GM18861 (cell line): ENCODE measurements around the gene PLN.

Experiments
- ATAC-seq: cut with Tn5 transposase; IDR thresholded peaks from one replicate; pipeline ENCODE4 v1.9.1; 2021; ENCODE audit not compliant: unreplicated experiment

The PLN gene

GRCh38 chr6:118536478-118536877 is 11.6 kb upstream of the PLN start:
- no peak for ATAC-seq

GRCh38 chr6:118537574-118537973 is 10.5 kb upstream of the PLN start:
- ATAC-seq, result no peak

- ATAC-seq, result no peak
Observed at GRCh38 chr6:118542184-118542952, 5.7 kb upstream of the PLN start.

- ATAC-seq, result no peak
Observed at GRCh38 chr6:118544105-118544504, 4.0 kb upstream of the PLN start.

- no peak for ATAC-seq
Observed at GRCh38 chr6:118546164-118546879, 1.8 kb upstream of the PLN start.

- ATAC-seq, result no peak
Observed at GRCh38 chr6:118546880-118547218, 1.2 kb upstream of the PLN start.

- ATAC-seq, result no peak
Observed at GRCh38 chr6:118548613-118549012, 517 bp downstream of the PLN start.

- ATAC-seq, result peak; percentile 91
Observed at GRCh38 chr6:118551063-118552053, 3.3 kb downstream of the PLN start.

- no peak for ATAC-seq
Observed at GRCh38 chr6:118553132-118553531, 5.0 kb downstream of the PLN start.

GRCh38 chr6:118554698-118555097 is 6.6 kb downstream of the PLN start:
- ATAC-seq, result no peak

GRCh38 chr6:118558464-118559217 is 10.5 kb downstream of the PLN start:
- ATAC-seq, result peak; percentile 40

- ATAC-seq, result peak; percentile 88
Observed at GRCh38 chr6:118559659-118560058, 11.6 kb downstream of the PLN start.

GRCh38 chr6:118562248-118562647 is 14.2 kb downstream of the PLN start:
- ATAC-seq, result no peak

- no peak for ATAC-seq
Observed at GRCh38 chr6:118562959-118563358, 14.9 kb downstream of the PLN start.

GRCh38 chr6:118565311-118565960 is 17.3 kb downstream of the PLN start:
- ATAC-seq, result peak; percentile 99

- no peak for ATAC-seq
Observed at GRCh38 chr6:118567974-118568373, 19.9 kb downstream of the PLN start.

GRCh38 chr6:118569498-118569897 is 21.4 kb downstream of the PLN start:
- ATAC-seq, result no peak

GRCh38 chr6:118571121-118571520 is 23.0 kb downstream of the PLN start:
- no peak for ATAC-seq

GRCh38 chr6:118574051-118574865 is 26.2 kb downstream of the PLN start:
- no peak for ATAC-seq
